NCI-H2227 treated with DMSO at 0.1 percent for 48 hours (cell line): ENCODE measurements around the gene SPRED2.

Experiments
- DNase-seq: peaks from one replicate; lab custom pipeline; 2025; lab: John Stamatoyannopoulos, UW

Gene SPRED2

GRCh38 chr2:65276609-65277008 lies 155.8 kb downstream of the SPRED2 start:
- no peak for DNase-seq

DNA sequence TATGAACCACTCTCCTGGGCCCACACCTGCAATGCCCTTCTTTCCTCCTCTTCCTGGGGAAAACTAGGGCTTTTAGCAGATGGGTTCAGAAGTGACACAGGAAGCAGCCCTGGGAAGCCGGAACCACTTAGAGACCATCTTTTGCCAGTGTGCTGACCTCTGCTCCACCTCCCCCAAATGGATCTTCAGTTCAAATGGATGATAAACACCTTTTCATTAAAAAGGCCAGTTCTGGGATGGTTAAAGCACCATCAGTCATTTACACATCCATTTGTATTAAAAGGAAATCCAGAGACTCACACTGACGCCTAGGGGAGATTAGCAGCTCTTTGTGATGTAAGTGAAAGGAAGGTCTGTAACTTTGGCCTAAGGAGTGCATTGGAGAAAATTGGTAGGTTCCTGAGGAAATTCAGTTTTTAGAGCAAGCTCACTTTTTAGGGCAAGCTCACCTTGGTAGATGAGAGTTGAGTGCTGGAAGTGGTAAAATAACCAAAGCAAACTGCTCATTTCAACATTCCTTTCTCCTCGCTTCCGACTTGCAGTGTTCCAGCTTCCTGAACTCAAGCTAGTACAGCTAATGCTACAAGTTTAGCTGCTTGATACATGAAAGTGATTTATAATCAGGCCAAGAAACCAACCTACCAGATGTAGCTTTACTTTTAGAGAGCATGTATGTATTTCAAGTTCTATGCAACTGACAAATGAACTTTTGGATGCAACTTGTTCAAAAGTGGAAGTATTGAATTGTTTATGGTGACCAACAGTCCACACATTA lies 157.1 kb downstream of the SPRED2 start:
- DNase-seq: no peak

DNA sequence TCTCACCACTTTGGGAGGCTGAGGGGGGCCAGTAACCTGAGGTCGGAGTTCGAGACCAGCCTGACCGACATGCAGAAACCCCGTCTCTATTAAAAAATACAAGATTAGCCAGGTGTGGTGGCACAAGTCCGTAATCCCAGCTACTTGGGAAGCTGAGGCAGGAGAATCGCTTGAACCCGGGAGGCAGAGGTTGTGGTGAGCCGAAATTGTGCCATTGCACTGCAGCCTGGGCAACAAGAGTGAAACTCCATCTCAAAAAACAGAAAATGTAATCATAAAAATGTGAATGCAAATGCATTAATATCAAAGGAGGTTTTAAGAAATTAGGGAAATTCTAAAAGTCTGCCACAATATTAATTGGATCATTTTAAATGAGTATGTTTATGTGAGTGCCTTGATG lies 159.1 kb downstream of the SPRED2 start:
- no peak for DNase-seq

DNA sequence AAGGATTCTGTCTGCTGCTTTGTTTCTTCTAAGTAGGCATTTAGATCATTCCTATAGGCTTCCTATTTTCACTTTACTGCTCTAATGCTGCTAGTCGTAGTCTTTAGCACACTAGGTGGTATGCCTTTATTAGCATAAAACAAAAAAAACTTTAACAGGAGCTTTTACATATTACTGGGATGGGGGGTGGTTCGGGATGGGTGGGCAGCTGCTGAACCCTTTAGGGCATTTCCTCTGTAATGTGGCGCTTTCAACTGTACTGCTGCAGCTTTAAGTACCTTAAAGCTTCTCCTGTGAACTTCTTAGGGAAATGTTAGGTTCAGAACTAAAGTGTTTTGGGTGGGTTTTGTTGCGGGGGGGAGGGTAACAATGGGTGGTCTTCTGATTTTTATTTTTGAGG lies 163.4 kb downstream of the SPRED2 start:
- no peak for DNase-seq

DNA sequence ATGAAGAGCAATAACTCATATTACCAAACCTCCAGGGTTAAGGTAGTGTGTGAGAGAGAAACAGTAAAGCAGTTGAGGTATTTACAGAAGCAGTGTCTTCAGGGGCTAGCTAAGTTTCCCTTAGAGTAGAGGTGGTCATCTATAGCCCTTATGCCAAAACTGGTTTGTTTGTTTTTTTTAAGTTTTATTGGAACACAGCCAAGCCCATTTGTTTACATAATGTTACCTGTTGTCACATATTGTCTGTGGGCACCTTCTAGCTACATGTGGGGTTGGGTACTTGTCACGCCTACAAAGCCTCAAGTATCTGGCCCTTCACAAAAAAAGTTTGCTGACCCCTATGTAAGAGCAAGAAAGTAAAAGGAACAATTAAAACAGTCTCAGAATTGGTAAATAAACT lies 165.4 kb downstream of the SPRED2 start:
- DNase-seq: no peak

DNA sequence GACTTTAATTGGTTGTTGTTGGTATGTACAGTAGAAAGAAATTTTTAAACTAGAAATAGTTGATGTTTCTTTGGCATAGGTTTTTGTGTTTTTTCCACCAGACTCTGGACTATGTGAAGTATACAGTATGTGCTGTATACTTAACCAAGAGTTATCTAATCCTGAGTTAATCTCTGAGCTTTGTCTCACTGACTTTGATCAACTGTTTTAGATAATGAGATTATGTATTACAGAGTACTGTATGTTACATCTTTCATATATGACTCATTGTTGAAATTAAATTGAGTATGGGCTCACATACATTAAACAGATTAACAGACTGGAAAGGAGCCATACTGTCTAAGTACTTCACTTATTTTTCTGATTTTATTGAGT lies 166.7 kb downstream of the SPRED2 start:
- DNase-seq: no peak

DNA sequence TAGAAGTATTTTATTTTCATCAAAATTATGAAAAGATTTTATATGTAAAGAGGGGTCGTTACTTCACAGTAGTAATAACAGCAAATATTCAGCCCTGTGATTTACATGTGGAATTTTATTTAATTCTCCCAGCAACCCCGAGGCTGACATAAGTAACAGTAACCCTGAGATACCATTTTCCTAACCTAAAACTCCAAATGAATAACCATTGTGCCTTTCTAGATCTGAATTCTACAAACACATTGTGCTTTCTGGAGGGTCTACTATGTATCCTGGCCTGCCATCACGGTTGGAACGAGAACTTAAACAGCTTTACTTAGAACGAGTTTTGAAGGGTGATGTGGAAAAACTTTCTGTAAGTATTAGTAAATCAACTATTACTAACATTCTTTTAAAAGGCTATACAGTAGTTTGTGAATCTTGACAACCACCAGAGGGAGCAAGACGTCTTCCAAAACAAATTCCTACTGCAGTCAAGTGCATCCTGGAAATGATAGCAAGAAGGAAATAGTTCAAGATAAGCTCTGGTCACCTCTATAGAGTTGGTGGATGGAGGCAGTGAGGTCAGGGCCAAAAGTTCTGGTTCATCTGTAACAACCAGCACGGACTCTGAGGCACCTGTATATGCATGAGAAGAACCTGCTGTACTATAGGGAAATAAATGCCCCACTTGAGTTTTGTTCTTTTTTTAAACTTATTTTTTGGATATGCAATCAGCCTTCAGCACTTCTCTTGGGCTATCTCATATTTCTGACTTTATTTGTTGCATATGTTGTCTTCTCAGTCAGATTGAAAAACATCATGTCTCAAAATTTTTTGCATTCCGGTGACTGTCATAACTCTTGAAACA lies 167.4 kb downstream of the SPRED2 start:
- peak; percentile 43 for DNase-seq

- no peak for DNase-seq
Observed at GRCh38 chr2:65263986-65264385, 168.4 kb downstream of the SPRED2 start.

DNA sequence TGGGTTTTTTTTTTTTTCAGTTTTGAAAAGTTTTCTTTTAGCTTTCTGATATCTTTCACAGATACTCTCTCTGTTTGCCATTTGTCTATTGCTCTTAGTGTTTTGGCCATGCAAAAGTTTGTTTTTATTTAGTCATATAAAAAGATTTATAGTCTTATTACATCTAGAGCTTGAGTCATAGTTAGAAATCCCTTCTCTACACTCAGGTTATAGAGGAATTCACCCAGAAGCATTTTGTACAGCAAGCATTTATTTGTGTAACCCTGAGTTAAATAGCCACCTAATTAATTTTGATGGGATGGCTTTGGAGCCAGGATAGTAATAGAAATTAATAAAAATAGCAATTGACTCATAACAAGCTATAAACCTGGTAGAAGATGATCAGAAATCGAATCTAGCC lies 169.1 kb downstream of the SPRED2 start:
- DNase-seq: no peak

DNA sequence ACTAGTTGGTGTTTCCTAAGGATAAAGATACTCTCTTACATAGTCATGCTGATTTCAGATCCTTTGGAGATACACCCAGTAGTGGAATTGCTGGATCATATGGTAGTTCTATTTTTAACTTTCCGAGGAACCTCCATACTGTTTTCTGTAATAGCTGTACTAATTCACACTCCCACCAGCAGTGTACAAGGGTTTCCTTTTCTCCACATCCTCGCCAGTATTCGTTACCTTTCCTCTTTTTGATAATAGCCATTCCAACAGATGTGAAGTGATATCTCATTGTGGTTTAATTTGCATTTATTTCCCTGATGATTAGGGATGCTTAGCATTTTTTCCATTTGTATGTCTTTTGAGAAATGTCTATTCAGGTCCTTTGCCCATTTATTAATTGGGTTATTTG lies 170.7 kb downstream of the SPRED2 start:
- no peak for DNase-seq
